Adipose tissue (tissue), 3 donors: ENCODE results near the gene SPINK8. TPM values are rescaled to one million over a fixed set of nuclear protein-coding genes. Genes with fewer than 3 reads are reported as not detected.
"Not testable (repeated sequence)": the region's sequence is repeated elsewhere in the genome, so short reads cannot be mapped to it uniquely, and the experiment has no call there.

Experiments used
- H3K27ac ChIP-seq: one replicate; pipeline ENCODE4 v1.5.1; 2013; ENCODE audit warnings: low read depth, low read length
- WGBS, 3 donors: extraction: QIAGEN DNeasy Blood & Tissue Kit; methylation state at CpG; one replicate each; pipeline ENCODE4 v1.1.7; 2013; 5-methylcytosine and 5-hydroxymethylcytosine counted together
- polyA plus RNA-seq, 3 donors: library from polyadenylated mRNA; stranded (reverse); fragments of 200-250 nt; gene quantifications; one replicate each; pipeline ENCODE4 v1.2.3, GENCODE V29; 2013
- donor health status: healthy with polysubstance abuse.
- donor health status: Bipolar disorder and iron deficiency.
- donor health status: healthy.

The SPINK8 gene
- polyA plus RNA-seq, 3 donors = not detected

- no peak overlapping the region for H3K27ac ChIP-seq
- 74 to 87% (median 81%) methylated on average over 1 of the region's 1 CpG for WGBS, 3 donors
Measured at GRCh38 chr3:48289659-48290058, 43.8 kb downstream of the SPINK8 start.

- no peak overlapping the region for H3K27ac ChIP-seq
Measured at GRCh38 chr3:48287034-48287433, 46.4 kb downstream of the SPINK8 start.

- no peak overlapping the region for H3K27ac ChIP-seq
- 77 to 95% (median 90%) methylated on average over 3 of the region's 3 CpGs for WGBS, 3 donors
Measured at GRCh38 chr3:48286308-48286707, 47.2 kb downstream of the SPINK8 start.

DNA sequence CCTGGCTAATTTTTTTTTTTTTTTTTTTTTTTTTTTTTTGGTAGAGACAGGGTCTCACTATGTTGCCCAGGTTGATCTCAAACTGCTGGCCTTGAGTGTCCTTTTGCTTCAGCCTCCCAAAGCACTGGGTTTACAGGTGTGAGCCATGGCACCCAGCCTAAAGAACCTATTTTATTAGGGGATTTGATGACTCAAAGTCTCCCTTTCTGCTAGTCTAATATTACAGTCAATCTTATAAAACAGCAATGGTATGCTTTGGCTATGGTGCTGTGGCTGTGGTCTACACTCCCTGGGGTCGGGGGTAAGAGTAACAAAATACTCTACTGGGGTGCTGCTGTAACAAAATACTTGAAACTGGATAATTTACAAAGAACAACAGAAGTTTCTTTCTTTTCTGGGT is 47.8 kb downstream of the SPINK8 start:
- no peak overlapping the region for H3K27ac ChIP-seq
- 98 to 100% (median 100%) methylated on average over 1 of the region's 1 CpG for WGBS, 3 donors

DNA sequence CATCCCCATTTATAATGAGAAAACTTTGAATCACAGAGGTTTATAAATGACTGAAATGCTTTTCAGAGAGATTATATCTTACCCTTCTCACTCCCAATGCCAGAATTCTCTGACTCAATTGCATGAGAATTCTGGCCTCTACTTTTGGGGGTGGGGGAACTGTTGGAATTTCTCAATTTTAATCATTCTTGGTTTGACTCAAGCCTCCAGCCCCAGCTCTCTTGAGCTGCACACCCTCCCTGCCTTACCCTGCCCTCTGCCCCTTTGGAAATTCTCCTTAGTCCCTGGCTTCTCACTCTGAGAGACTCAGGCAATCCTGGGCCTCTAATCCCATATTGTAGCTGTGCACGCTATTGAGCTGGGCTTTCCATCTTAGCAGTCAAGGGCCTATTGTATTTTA is 48.3 kb downstream of the SPINK8 start:
- WGBS, 3 donors = 97 to 100% (median 98%) methylated on average over 1 of the region's 1 CpG
- H3K27ac ChIP-seq = no peak overlapping the region

GRCh38 chr3:48280881-48281280 is 52.6 kb downstream of the SPINK8 start:
- no peak overlapping the region for H3K27ac ChIP-seq
- WGBS, 3 donors = 80 to 91% (median 84%) methylated on average over 4 of the region's 4 CpGs

DNA sequence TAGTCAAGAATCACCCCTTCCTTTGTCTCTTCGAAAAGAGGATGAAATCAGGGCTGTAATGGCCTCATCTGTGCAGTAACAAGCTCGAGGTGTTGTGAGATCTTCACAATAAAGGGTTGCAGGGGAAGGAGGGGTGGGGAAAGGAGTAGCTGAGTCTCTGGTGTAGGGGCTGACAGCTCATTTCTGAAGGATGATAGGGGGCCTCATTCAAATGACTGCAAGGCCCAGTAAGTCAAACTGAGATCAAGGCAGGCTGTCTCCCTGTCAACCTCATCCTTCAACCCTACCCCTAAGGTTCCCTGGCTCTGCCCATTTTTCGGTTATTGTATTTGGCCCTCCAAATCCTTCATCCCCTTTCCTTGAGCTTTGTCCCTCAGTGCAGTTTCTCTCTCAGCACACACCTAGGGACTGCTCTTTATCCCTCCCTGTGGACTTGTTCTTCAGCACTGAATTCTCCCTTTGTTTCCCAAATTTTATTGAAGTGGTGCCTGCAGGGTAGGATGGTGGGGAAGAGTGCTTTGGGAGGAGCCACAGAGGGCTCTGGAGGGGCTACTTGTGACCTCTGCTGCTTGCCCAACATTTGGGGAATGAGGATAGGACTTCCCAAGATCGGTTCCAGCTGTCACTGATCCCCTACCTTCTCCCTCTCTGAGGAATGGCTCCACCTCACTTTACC is 54.4 kb downstream of the SPINK8 start:
- no peak overlapping the region for H3K27ac ChIP-seq
- 68 to 79% (median 69%) methylated on average over 4 of the region's 4 CpGs for WGBS, 3 donors

DNA sequence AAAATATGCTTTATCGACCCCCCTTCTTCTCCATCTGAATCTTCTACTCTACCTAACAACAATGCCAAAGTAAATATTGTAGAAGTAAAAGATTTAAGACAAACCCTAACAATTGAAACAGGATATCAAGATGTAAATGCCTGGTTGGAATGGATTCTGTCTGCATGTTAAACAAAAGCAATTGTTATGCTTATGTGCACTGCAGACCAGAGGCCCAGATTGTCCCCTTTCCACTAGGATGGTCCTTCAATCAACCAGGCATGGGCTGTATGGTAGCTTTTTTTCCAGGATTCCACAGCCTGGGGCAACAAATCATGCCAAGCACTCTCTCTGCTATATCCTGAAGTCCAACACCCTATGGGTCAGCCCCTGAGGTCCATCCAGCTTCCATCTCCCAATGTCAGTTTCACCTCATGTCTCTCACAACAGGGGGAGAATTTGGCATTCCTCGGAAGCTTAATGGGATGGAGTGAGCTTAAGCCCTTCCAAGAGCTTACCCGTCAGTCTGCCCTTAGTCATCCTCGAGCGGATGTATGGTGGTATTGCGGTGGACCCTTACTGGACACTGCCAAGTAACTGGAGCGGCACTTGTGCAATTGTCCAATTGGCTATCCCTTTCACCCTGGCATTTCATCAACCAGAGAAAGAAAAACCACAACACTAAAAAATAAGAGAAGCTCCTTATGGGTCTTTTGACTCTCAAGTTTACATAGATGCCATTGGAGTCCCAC is 56.4 kb downstream of the SPINK8 start:
- H3K27ac ChIP-seq = no peak overlapping the region
- 90 to 94% (median 93%) methylated on average over 7 of the region's 7 CpGs for WGBS, 3 donors

DNA sequence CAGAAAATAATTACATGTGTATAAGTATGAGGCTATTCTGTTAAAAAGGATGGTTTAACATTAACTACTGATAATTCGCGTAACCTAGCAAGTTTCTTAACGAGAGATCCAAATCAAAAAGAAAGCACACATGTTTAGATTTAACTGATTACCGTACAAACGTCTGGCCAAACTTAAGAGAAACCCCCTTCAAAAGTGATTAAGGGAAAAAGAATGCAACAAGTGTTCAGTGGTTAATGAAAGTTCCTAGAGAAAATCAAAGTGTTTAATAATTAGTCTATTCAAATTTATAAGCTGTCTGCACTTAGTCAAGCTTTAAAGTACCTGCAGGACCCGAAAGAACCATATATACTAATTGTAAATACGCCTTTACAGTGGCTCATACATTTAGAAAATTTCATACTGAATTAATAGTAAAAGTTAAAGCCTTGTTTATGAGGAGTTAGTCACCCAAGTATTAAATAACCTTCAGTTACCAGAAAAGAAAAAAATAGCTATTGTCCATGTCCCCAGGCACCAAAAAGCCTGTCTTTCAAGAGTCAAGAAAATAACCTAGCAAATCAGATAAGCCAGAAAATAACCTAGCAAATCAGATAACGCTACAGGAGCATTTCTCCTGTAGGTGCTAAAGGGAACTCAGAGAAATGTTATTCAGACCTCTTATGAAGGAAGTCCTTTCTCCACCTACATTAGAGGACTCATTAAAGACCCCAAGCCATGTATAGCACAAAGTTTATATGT is 58.0 kb downstream of the SPINK8 start:
- WGBS, 3 donors = 55 to 80% (median 71%) methylated on average over 8 of the region's 8 CpGs
- H3K27ac ChIP-seq = no peak overlapping the region

- H3K27ac ChIP-seq = no peak overlapping the region
- whole genome bisulfite sequencing, 3 donors = 87 to 92% (median 90%) methylated on average over 10 of the region's 10 CpGs
Measured at GRCh38 chr3:48274452-48274851, 59.0 kb downstream of the SPINK8 start.

GRCh38 chr3:48273594-48274211 is 59.8 kb downstream of the SPINK8 start:
- 7 to 16% (median 13%) methylated on average over 9 of the region's 9 CpGs for WGBS, 3 donors
- no peak overlapping the region for H3K27ac ChIP-seq

DNA sequence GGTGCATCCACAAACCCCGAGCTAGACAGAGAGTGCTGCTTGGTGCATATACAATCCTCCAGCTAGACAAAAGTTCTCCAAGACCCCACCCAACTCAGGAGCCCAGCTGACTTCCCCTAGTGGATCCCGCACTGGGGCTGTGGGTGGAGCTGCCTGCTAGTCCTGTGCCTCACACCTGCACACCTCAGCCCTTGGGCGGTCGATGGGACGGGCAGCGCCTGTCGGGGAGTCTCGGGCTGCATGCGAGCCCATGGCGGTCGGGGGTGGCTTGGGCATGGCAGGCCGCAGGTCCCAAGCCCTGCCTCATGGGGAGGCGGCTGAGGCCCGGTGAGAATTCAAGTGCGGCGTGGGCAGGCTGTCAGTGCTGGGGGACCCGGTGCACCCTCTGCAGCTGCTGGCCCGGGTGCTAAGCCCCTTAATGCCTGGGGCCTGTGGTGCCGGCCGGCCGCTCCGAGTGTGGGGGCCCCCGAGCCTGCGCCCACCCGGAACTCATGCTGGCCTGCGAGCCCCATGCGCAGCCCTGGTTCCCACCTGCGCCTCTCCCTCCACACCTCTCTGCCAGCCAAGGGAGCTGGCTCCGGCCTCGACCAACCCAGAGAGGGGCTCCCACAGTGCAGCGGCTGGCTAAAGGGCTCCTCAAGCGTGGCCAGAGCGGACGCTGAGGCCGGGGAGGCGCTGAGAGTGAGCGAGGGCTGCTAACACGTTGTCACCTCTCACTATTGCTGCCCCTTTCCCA is 61.5 kb downstream of the SPINK8 start:
- 96 to 98% (median 97%) methylated on average over 34 to 38 of the region's 38 CpGs for WGBS, 3 donors

GRCh38 chr3:48271223-48271622 is 62.2 kb downstream of the SPINK8 start:
- WGBS, 3 donors = 92 to 93% (median 93%) methylated on average over 10 of the region's 10 CpGs
- H3K27ac ChIP-seq = not testable (repeated sequence)

More for the DNA sequence above, 61.5 kb downstream of the SPINK8 start:
- H3K27ac ChIP-seq = no peak overlapping the region

GRCh38 chr3:48270306-48270705 is 63.2 kb downstream of the SPINK8 start:
- 81 to 92% (median 83%) methylated on average over 2 of the region's 2 CpGs for WGBS, 3 donors
- H3K27ac ChIP-seq = no peak overlapping the region

DNA sequence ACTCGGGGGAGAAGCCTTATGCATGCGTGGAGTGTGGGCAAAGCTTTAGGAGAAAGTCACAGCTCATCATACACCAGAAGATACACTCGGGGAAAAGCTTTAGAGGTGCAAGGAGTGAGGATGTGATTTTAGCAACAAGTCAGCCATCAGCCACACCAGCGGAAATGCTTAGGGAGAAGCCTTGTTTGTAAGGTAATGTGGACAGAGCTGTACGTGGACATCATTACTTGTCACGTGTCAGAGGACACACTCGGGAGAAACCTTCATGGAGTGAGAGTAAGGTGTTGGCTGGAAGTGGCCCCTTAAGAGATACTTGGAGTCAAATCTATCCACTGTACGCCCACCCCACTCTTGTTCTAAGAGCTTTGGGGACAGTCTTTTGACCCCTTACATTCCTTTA is 63.9 kb downstream of the SPINK8 start:
- H3K27ac ChIP-seq = no peak overlapping the region

GRCh38 chr3:48268936-48269561 is 64.4 kb downstream of the SPINK8 start:
- 68 to 75% (median 70%) methylated on average over 23 of the region's 23 CpGs for WGBS, 3 donors
- no peak overlapping the region for H3K27ac ChIP-seq

More for the DNA sequence above, 63.9 kb downstream of the SPINK8 start:
- WGBS, 3 donors = 81 to 87% (median 83%) methylated on average over 8 of the region's 8 CpGs

GRCh38 chr3:48268381-48268935 is 65.0 kb downstream of the SPINK8 start:
- no peak overlapping the region for H3K27ac ChIP-seq
- WGBS, 3 donors = 72 to 77% (median 74%) methylated on average over 13 of the region's 13 CpGs

DNA sequence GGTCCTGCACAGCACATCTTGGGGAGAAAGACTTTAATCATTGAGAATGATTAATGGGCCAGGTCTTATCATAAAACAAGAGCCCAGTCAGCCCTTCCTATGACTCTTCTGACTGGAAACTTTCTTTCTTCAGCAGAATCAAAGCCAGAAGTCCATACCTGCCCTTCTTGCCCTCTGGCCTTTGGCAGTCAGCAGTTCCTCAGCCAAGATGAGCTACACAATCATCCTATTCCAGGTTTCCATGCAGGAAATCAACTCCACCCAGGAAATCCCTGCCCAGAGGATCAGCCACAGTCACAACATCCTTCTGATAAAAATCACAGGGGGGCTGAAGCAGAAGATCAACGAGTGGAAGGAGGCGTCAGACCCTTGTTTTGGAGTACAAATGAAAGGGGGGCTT is 65.7 kb downstream of the SPINK8 start:
- 50 to 69% (median 53%) methylated on average over 2 of the region's 2 CpGs for WGBS, 3 donors
- no peak overlapping the region for H3K27ac ChIP-seq
